Stimulated activated CD4-positive, alpha-beta T cell treated with anti-CD3 and anti-CD28 coated beads, Interleukin-12 subunit alpha, Interleukin-12 subunit beta, amount 100 ng/mL, for 48 hours (primary cell): ENCODE results near the gene OSTN.
"Not testable (repeated sequence)": the region's sequence is repeated elsewhere in the genome, so short reads cannot be mapped to it uniquely, and the experiment has no call there.

Experiments used
- DNase-seq, 3 donors: peaks; one replicate each; pipeline ENCODE4 v3.0.0-alpha.2; 2020; ENCODE audit warnings: low read depth in 2 of 3, low spot score in 1 of 3

OSTN gene

DNA sequence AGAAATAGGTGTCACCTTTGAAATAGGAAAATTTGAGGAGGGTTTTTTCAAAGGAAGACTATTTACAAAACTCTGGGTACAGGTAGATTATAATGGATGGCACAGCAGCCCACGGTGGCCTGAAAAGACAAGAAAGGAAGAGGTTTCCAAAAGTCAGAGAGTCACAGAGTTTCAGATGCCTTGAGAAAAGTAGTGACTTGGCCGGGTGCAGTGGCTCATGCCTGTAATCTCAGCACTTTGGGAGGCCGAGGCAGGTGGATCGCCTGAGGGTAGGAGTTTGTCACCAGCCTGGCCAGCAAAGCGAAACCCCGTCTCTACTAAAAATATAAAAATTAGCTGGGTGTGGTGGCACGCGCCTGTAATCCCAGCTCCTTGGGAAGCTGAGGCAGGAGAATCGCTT is 35.2 kb downstream of the OSTN start:
- DNase-seq = no peak

DNA sequence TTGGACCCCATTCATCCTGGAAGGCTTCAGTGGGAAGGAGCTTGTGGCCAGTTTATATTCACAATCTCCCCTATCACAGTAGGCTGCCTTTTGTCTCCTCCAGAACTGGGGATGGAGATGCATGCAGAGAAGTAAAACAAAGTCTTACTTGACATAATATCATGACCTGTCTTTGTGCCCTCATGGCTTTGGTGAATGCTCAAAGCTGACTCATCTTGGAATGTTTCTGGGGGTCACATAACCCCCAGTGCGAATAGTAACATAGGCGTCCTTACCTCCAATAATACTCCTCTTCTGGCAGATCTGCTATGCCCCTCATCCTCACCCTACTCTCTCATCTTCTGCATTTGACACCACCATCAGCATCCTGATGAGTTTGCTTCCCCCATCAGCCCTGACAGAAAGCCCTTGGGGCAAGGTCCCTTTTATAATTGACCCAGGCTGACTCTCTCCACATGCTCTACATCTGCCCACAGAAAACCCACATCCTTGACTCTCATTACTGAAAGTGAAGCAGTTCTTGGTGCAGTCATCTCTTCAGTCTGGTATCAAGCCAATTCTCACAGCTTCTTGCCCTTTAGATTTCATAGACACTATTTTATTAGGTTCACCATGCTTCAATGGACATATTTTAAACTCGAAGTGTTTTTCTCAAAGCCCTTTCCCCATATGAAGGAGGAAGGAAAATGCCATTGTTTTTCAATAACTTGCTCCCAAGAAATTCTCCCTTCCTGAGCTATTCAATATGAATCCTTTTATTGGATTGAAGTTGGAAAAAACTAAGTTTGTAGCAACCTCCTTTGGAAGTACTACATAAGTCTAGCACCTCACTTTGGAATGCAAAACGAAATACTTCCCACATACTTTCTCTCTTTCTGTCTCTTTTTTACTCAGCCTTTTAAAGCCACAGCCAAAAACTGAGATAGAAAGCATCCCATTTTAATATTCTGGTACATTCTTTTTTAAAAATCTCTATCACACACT is 36.6 kb downstream of the OSTN start:
- no peak for DNase-seq

DNA sequence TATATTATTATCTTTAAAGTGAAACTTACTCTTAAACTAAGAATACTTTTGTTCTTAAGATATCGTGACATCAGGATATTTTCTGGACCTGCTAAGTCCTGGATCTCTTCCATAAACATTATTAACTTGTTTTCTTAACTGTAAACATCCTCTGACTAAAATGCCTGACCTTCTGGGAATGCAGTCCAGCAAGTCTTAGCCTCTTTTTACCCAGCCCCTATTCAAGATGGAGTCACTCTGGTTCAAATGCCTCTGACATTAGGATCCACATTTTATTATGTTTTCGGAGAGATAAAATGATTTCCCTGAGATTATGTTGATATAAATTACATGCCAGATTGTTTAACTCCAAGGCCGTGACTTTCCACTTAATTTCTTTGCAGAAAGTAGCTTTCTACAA is 37.6 kb downstream of the OSTN start:
- no peak for DNase-seq

DNA sequence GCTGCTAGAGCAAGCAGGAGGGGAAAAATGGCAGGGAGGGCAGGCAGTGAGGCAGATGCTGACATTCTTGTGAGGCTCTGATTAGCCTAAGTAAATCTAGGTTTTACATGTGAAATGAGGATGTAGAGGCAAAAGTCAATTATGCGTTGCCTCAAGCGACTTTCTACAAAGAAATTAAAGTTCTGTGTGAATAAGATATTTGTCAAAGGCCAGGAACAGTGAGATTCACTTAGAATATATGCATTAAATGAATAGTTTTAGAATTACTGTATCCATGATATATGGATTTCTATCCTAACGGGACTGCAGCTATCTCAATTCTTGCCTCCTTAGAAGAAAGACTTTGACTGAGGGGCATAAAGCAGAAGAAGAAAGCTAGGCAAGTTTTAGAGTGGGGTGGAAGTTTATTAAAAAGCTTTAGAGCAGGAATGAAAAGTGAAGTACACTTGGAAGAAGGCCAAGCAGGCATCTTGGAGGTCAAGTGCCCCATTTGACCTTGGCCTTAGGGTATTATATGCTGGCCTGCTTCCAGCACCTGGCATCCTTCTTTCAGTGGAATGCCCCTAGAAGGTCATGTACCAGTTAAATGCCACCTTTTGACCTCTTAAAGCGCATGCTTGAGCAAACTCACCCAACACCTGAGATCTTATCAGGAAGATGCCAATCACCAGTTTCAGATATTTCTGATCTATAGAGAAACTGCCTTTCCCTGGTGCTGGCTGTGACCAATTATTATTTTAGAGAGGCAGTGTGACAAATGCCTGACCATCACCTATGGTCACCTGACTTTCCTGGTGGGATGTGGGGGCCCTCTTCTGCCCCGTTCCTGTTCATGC is 38.2 kb downstream of the OSTN start:
- DNase-seq = no peak

DNA sequence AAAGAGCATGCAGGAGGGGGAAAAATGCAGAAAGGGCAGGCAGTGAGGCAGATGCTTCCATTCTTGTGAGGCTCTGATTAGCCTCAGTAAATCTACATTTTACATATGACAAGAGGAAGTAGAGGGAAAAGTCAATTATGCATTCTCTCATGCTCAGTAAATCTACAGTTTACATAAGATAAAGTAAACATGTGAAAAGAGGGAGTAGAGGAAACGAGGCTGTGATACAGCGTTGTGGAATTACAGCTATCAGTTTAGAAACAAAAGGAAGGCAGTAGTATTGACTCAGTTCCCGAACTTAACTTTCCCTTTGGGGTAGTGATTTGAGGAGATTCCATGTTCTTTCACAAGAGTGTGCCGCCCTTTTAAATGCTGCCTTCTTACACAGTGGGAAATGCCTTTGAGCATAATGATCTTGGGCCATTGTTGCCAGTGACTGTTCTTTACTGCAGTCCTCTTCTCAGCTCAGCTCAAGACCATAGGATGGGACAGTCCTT is 39.3 kb downstream of the OSTN start:
- DNase-seq = no peak

DNA sequence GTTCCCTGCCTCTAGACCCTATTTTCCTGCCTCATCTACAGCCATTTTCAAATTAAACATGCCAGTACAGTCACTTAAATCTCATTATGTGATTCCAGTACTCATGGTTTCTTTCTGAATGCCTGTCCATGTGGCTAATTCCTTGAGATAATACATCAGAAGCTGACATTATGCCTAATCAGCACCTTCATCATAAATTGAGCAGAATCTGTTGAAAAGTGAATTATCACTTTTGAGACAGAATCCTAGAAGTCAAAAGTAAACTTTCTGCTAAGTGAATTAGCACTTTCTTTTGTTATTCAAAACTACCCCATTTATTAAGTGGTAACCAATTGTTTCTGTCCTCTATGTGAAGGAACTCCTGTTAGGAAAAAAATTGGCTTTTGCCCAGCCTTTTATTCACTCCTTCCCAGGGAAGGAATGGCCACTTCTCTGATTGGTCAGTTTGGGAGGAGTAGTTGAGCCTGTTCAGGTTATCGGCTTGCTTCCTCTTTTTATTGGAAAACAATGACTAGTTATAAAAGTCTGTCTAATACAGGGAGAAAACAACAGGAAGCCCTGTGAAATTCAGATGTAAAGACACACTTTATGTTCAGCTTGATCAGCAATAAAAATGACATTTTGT is 40.5 kb downstream of the OSTN start:
- DNase-seq = no peak

DNA sequence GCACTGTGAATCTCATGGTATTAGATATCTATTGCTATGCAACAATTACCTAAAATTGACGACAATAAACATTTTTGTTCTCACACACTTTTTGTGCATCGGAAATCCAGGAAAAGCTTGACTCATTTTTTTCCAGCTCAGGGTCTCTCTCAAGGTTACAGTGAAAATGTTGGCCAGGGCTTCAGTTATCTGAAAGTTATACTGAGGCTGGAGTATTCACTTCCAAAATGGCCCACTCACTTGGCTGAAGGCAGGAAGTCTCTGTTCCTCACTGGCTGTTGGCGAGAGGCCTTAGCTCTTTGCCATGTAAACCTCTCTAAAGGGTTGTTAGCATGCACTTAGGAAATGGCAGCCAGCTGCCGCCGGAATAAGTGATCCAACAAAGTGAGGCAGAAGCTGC is 41.4 kb downstream of the OSTN start:
- DNase-seq = no peak

DNA sequence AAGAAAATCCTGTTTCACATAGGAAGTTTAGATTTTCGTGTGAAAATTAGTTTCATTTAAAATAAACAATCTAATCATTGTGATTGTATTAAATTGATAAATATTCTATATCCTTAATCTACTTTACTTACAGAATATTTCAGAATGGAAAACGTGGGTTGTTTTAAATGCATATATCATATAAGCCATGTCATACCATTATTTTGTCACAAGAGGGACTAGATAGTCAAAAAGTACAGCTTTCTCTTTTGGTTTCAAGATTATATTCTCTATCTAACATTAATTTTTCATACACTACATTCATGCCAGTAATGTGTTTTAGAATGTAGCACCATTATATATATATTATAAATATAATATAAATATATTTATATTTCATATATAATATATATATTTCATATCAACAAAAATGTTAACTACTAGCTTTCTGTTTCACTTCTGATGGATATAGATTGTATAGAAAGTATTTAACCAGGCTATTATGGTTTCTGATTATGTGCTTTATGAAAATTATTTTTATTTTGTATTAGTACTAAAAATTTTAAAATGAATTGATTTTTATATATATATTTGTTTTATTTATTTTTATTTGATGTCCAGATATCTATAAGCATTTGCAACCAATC is 45.3 kb downstream of the OSTN start:
- no peak for DNase-seq

DNA sequence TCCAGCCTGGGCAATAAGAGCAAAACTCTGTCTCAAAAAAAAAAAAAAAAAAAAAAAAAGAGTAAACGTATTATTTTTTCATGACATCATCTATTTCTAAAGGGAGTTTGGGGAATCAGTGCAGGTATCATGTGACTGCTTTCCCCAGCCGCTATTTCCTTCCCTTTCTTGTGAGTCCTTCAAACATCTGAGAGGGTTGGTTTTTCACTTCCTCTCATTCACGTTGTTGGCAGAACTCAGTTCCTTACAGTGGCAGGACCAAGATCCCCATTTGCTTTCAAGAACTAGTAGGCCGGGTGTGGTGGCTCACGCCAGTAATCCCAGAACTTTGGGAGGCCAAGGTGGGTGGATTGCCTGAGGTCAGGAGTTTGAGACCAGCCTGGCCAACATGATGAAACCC is 47.0 kb downstream of the OSTN start:
- not testable (repeated sequence) for DNase-seq

DNA sequence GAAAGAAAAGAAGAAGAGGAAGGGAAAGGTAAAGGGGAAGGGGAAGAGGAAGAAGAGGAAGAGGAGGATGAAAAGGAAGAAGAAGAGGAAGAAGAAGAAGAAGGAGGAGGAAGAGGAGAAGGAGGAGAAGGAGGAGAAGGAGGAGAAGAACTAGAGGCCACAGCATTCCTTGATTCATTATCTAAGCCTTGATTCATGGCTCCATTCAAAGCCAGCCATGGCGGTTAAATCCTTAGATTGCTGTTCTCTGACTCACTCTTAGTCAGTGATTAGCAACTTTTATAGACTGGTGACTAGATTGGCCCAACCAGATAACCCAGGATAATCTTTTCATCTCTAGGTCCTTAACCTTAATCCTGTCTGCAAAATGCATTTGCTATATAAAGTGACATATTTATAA is 47.6 kb downstream of the OSTN start:
- DNase-seq = no peak

DNA sequence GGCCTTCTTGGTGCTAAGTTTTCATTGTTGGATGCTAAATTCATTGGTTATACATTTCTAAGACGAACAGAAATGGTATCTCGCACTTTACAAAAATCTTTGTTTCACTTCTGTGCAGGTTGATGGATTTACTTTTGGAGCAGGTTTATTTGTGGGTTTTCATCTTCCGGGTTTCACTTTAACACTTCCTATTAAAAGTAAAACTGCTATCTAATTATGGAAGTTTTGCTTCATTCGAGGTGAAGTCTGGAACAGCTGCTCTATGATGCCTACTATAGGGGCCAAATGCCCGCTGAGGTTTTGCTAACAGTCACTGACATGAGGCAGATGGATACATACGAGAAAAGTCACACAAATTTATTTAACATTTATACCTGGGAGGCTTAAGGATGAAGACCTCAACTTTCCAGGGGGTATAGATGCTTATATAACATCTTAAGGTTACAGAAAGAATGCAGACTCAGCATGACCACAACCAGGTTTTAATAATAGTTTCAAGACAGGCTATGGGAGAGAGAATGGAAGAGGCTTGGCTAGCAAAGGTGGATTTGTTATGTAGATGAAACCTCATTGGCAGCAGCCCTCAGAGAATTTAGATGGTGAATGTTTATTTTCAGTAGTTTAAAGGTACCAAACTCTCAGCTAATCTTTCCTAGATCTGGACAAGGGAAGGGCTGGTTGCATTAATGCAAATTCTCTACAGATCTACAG is 54.2 kb downstream of the OSTN start:
- no peak for DNase-seq

DNA sequence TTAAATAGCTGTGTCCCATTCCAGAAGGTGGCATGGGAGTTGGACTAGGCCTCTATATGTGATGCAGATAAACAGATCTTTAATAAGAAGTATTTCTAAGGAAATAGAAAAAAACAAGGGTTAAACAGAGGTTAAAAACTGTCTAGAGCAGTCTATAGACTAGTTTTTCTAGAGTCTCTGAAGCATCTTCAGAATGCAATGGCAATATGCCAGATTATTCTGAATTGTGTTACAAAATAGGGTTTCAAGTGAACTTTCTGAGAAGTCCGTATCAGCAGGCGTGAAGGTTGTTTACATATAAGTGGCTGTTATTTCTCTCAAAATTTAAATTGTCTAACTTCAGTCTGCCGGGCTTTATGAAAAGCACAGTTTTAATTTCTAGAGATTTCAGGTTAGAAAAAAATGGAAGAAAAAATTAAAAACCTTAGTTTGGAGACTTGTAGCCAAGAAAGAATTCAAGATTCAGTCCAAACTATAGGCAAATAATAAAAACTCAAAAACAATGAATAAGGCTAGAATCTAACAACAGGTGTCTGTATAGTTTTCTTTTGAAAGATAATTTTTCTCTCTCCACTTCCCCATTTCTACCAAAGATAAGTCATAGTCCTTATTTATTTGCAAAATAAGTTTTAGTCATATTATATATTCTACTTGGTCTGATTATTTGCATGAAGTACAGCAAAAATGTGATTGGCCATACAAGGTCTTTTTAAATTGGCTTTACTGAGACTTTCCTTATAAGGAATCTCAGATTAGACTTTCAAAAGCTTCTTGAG is 55.2 kb downstream of the OSTN start:
- no peak for DNase-seq

DNA sequence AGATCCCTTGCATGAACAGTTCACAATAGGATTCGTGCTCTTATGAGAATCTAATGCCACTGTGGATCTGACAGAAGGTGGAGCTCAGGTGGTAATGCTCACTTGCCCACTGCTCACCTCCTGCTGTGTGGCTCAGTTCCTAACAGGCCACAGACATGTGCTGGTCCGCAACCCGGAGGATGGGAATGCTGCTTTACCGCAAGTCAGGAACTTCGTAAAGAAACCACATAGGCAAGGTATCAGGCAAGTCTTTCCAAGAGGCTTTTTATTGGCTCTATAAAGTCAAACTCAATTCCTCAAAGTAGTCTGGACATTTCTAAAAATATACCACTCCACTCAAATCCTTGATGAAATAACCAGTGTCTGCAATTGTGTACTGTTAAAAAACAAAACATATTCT is 56.1 kb downstream of the OSTN start:
- DNase-seq = no peak

DNA sequence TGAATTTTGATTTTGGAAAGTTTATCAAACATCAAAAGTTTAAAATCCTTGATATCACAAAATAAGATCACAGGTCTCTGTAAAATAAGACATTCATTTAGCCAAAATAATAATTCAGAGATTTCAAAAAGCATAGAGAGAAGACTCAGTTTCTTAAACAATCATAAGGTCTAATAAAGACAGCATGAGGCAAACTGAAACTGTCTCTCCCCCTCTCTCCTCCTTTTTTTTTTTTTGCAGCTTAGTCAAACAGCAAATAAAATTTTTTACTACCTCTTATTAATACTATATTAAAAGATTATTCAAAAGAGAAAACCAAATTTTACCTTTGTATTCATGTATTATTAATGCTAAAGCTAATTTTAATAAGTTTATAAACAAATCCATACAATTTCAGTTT is 57.4 kb downstream of the OSTN start:
- no peak for DNase-seq

DNA sequence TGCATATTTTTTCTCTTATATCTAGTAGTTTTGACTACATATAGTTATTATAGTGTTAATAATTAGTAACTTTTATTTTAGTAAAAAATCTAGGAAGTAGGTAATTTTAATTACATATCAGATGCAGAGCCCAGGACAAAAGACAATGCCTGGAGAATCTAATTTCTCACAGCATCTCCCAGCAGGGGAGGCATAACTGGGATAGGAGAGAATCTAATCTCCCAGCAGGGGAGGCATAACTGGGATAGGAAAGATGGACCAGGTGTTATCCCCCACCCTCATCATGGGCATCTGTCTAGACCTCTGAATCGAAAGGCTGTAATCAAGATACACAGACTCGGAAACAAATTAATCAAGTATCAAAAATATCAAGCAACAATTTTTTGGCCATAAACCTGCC is 58.2 kb downstream of the OSTN start:
- DNase-seq = no peak

DNA sequence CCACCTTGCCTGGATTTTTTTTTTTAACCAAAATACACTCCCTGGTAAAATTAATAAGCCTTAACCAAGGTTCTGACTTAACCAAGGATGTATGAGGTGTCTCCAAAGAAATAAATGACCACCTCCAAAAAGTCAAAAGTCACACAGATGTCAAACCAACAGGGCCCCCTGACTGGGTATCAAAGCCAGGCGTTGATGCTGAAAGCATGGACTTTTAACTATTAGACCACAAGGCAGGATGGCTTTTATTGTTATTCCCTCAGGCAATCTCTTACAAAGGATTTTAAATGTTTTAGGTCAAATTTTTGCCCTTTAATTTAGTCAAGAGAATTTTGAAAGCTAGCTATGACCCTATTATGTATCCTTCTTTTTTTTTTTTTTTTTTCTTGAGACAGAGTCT is 60.4 kb downstream of the OSTN start:
- DNase-seq = no peak

DNA sequence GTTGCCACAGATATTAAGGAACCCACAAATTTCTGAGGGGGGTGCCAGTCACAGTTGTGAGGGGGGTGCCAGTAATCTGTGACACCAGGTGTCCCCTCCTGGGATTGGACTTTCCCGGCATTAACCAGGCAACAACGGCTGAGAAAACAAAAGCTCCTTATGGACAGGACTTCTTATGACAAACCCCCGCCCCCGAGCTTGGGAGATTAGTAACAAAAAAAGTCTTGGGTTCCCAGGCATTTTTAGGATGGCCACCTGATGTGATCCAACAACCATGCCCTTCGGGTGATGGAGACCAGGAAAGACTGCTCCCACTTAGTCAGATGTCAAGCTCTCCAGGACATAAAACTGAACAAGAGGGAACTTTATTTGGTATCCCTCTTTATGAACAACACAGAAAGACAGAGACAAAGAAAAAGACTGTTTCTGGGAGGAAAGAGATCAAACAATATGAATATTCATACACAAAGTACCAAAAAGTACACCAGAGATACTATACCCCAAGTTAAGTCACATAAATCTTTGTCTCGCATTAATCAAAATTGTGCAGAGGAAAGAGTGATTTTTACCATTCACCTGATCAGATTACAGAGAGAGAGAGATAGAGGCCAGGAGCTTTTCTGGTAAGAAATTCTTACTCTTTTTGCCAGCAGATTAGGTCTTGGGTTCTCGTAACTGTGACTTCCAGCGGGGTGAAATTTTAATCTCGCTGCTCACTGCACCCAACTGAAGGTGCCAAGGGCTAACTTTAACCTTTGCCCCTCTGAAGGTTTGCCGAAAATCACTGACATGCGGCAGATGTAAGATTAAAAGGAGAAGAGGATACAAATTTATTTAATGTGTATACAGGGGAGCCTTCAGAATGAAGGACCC is 61.6 kb downstream of the OSTN start:
- no peak for DNase-seq

DNA sequence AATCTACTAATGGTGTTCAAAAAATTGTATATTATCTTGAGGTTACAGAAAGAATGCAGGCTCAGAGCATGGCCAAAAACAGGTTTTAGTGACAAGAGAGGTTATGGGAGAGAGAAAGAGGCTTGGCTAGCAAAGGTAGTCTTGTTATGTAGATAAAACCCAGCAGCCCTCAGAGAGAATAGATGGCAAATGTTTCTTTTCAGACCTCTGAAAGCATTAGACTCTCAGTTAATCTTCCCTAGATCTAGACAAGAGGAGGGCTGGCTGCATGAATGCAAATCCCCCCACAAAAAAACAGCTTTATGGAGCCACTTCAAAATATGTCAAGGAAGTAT is 62.2 kb downstream of the OSTN start:
- no peak for DNase-seq

DNA sequence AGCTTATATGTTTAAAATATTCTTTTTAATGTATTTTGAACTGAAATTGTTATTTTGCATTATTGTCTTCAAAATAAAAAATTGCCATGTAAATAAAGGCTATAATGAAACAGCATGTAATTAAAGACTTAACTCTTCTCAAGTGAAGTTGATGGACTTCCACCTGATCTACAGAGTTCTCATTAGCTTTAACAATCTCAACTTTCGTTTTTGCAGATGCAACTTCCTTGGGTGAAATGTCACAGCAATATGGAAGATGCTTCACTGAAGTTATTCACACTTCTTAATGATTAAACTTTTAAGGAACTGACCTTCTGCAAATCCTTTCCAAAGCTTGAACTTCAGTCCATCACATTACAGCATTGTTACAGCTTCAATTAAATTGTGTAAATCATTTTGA is 63.6 kb downstream of the OSTN start:
- no peak for DNase-seq
